Stimulated activated CD4-positive, alpha-beta T cell treated with anti-CD3 and anti-CD28 coated beads, Interleukin-1b, Interleukin-23, amount 100 ng/mL, for 48 hours (primary cell): ENCODE results near the gene XPO5.
A peak's percentile ranks its signal among the peaks of the same experiment; 100 is the strongest.
"Not testable (repeated sequence)": the region's sequence is repeated elsewhere in the genome, so short reads cannot be mapped to it uniquely, and the experiment has no call there.

Source experiments
- DNase-seq: peaks from one replicate; pipeline ENCODE4 v3.0.0-alpha.2; 2020

Gene XPO5

GRCh38 chr6:43582911-43583310, 7.1 kb upstream of the XPO5 start:
- DNase-seq, result no peak

GRCh38 chr6:43579171-43579570, 3.3 kb upstream of the XPO5 start:
- no peak for DNase-seq

- no peak for DNase-seq
These were observed 2.9 kb upstream of the XPO5 start for GRCh38 chr6:43578748-43579147.

- peak; percentile 34 for DNase-seq
These were observed 600 bp downstream of the XPO5 start for GRCh38 chr6:43575105-43575771.

- DNase-seq, result no peak
These were observed 3.8 kb downstream of the XPO5 start for GRCh38 chr6:43572015-43572414.

GRCh38 chr6:43570876-43571441, 4.9 kb downstream of the XPO5 start:
- no peak for DNase-seq

- DNase-seq, result no peak
These were observed 16.5 kb downstream of the XPO5 start for GRCh38 chr6:43559328-43559727.

- DNase-seq, result not testable (repeated sequence)
These were observed 18.2 kb downstream of the XPO5 start for GRCh38 chr6:43557620-43558019.

GRCh38 chr6:43547222-43547621, 28.6 kb downstream of the XPO5 start:
- no peak for DNase-seq

GRCh38 chr6:43544461-43544860, 31.4 kb downstream of the XPO5 start:
- no peak for DNase-seq

GRCh38 chr6:43541774-43542471, 33.9 kb downstream of the XPO5 start:
- DNase-seq, result no peak

GRCh38 chr6:43540507-43540906, 35.3 kb downstream of the XPO5 start:
- DNase-seq, result no peak

GRCh38 chr6:43539409-43539808, 36.4 kb downstream of the XPO5 start:
- DNase-seq, result not testable (repeated sequence)

GRCh38 chr6:43538986-43539385, 36.9 kb downstream of the XPO5 start:
- DNase-seq, result not testable (repeated sequence)

- DNase-seq, result no peak
These were observed 43.6 kb downstream of the XPO5 start for GRCh38 chr6:43532201-43532600.

- DNase-seq, result no peak
These were observed 51.3 kb downstream of the XPO5 start for GRCh38 chr6:43524483-43524961.

- DNase-seq, result no peak
These were observed 52.6 kb downstream of the XPO5 start for GRCh38 chr6:43523284-43523683.

- no peak for DNase-seq
These were observed 53.1 kb downstream of the XPO5 start for GRCh38 chr6:43522547-43523261.

GRCh38 chr6:43521836-43522235, 54.0 kb downstream of the XPO5 start:
- DNase-seq, result no peak

- no peak for DNase-seq
These were observed 55.7 kb downstream of the XPO5 start for GRCh38 chr6:43520097-43520496.

GRCh38 chr6:43517505-43518357, 58.1 kb downstream of the XPO5 start:
- no peak for DNase-seq

GRCh38 chr6:43516697-43517504, 58.9 kb downstream of the XPO5 start, which contains the start of the genes POLR1C and YIPF3:
Gene POLR1C, plus strand, starts transcription at chr6:43517089. Its CDS starts 21 bp downstream, at chr6:43517110.
Gene YIPF3, minus strand, starts transcription at chr6:43516926. Its CDS starts 119 bp downstream, at chr6:43516807.
- peak; percentile 98 for DNase-seq
